AG09309 (cell line): ENCODE measurements around the gene EXD3.
"Not testable (repeated sequence)": the region's sequence is repeated elsewhere in the genome, so short reads cannot be mapped to it uniquely, and the experiment has no call there.

Experiments used
- DNase-seq: peaks from one replicate; pipeline ENCODE4 v3.0.0-alpha.2; 2010; ENCODE audit warnings: low read depth
- H3K4me3 ChIP-seq: 2 replicates; pipeline ENCODE4 v1.5.1; 2011; ENCODE audit warnings: mild to moderate bottlenecking, low read depth, low read length, moderate library complexity; ENCODE audit not compliant: control insufficient read depth
- CTCF ChIP-seq: IDR thresholded peaks from 2 replicates; pipeline ENCODE4 v1.5.1; 2011; ENCODE audit warnings: mild to moderate bottlenecking, low read depth, low read length, inconsistent platforms; ENCODE audit not compliant: insufficient read depth, control insufficient read depth; ENCODE audit errors: missing control alignments

Gene EXD3

DNA sequence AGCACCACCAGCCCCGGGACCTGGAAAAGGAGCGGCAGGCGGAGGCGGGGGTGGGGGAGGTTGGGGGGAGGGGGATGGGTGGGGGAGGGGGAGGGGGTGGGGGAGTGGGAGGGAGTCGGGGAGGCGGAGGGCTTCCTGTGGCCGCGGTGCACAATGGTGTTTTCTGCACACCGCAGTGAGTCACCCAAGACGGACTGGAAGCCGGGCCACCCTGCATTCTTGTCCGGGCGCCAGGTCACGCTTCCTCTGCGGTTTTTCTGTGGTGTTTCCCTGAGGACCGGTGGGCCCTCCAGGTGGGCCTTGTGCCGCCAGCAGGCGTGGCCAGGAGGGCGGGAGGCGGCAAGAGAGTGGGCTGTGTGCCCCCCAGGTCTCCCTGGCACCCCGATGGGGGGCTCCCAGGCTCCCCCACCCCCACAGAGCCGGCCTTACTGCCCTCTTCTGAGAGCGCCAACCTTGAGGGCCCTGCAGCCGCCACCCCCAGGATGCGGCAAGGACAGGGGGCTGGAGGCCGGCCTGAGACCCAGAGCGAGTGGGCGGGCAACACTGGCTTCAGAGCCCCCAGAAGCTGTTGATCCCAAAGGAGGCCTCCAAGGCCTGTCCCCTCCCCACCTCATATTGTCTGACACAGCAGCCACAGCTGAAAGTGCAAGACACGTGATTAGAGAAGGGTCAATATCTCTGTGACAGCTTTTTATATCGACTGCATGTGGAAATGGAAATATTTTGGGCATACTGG, 11.1 kb downstream of the EXD3 start:
- peak; percentile 54 for DNase-seq
- H3K4me3 ChIP-seq = no peak overlapping the region
- TF ChIP-seq CTCF = no peak

GRCh38 chr9:137411260-137411644, 11.7 kb downstream of the EXD3 start:
- no peak for TF ChIP-seq CTCF
- H3K4me3 ChIP-seq = no peak overlapping the region
- no peak for DNase-seq

GRCh38 chr9:137410891-137411249, 12.1 kb downstream of the EXD3 start:
- H3K4me3 ChIP-seq = no peak overlapping the region
- TF ChIP-seq CTCF = no peak
- no peak for DNase-seq

GRCh38 chr9:137410236-137410890, 12.6 kb downstream of the EXD3 start:
- DNase-seq, H3K4me3 ChIP-seq: not testable (repeated sequence)

DNA sequence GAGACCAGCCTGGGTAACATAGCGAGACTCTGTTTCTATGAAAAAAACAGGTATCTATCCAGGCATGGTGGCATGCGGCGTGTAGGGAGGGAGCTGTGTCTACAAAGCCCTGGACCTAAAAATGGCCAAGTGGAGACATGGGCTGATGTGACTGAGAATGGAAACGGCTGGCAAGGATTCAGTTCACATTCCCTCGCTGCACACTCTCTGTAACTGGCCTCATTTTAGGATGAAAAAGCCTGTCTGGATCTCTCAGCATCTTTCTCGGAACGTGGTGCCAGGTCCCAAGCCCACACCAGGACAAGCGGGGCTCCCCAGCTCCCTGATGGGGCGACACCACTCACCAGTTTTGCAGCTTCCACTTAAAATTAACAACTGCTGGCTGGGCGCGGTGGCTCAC, 13.4 kb downstream of the EXD3 start:
- TF ChIP-seq CTCF = no peak
- H3K4me3 ChIP-seq = no peak overlapping the region
- DNase-seq = no peak

DNA sequence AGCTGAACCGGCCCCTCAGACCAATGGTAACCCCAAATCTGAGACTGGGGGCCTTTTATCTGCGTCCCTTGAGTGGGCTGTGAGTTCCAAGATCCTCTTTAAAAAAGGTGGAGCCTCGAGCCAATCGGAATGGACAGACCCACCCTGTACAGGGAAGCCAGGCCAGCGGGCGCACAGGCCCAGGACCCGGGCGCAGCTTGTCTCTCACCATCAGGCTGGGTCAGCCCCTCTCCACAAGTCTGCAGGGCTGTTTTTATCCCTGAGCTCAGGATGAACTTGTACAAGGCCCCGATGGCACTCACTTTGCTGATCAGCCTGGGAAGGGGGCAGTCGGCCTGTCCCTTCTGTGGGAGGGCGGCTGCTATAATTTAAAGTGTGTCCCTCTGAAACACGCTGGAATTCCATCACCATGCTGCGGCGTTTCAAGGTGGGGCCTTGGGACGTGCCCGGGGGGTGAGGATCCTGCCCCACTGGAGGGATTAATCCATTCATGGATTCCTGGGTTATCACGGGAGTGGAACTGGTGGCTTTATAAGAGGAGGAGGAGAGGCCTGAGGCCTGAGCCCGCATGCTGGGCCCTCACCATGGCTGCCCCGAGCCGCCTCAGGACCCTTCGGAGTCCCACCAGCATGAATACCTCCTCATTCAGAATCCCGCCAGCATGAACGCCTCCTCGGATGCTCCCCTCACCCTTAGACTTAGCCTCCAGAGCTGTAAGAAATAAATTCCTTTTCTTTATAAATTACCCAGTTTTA, 14.1 kb downstream of the EXD3 start:
- no peak for DNase-seq
- TF ChIP-seq CTCF = no peak
- H3K4me3 ChIP-seq = no peak overlapping the region

GRCh38 chr9:137407590-137408300, 15.2 kb downstream of the EXD3 start:
- H3K4me3 ChIP-seq = no peak overlapping the region
- no peak for TF ChIP-seq CTCF
- DNase-seq = no peak
